22Rv1 (cell line): ENCODE data around the gene S100A3.
"Not testable (repeated sequence)": the region's sequence is repeated elsewhere in the genome, so short reads cannot be mapped to it uniquely, and the experiment has no call there.

Source experiments
- H3K27ac ChIP-seq: fragments of 450-650 bp; 2 replicates; pipeline ENCODE4 v1.5.1; 2017
- CTCF ChIP-seq: fragments of 450-650 bp; IDR thresholded peaks from 2 replicates; pipeline ENCODE4 v1.5.1; 2017; ENCODE audit warnings: mild to moderate bottlenecking
- ZFX ChIP-seq: fragments of 450-650 bp; IDR thresholded peaks from 2 replicates; pipeline ENCODE4 v1.6.1; 2017; ENCODE audit warnings: antibody characterized with exemption, borderline replicate concordance

S100A3 gene

GRCh38 chr1:153586347-153586746 lies 37.3 kb upstream of the S100A3 start:
- no peak for TF ChIP-seq CTCF
- no peak for TF ChIP-seq ZFX
- H3K27ac ChIP-seq, result no peak overlapping the region

GRCh38 chr1:153585006-153585405 lies 35.9 kb upstream of the S100A3 start:
- no peak for TF ChIP-seq ZFX
- no peak overlapping the region for H3K27ac ChIP-seq

GRCh38 chr1:153583976-153584375 lies 34.9 kb upstream of the S100A3 start:
- no peak overlapping the region for H3K27ac ChIP-seq
- TF ChIP-seq CTCF (no peak), ZFX (no peak)

GRCh38 chr1:153583514-153583913 lies 34.5 kb upstream of the S100A3 start:
- H3K27ac ChIP-seq, result not testable (repeated sequence)

- H3K27ac ChIP-seq, result not testable (repeated sequence)
Observed at GRCh38 chr1:153582836-153583235, 33.8 kb upstream of the S100A3 start.

GRCh38 chr1:153578936-153579335 lies 29.9 kb upstream of the S100A3 start:
- TF ChIP-seq CTCF (no peak), ZFX (no peak)
- H3K27ac ChIP-seq, result no peak overlapping the region

- no peak overlapping the region for H3K27ac ChIP-seq
- no peak for TF ChIP-seq ZFX
- no peak for TF ChIP-seq CTCF
Observed at GRCh38 chr1:153578490-153578889, 29.4 kb upstream of the S100A3 start.

GRCh38 chr1:153577624-153578051 lies 28.6 kb upstream of the S100A3 start:
- H3K27ac ChIP-seq, result no peak overlapping the region
- TF ChIP-seq ZFX, result no peak
- TF ChIP-seq CTCF, result no peak

- no peak overlapping the region for H3K27ac ChIP-seq
- TF ChIP-seq ZFX (no peak), CTCF (no peak)
Observed at GRCh38 chr1:153577138-153577537, 28.1 kb upstream of the S100A3 start.

GRCh38 chr1:153575497-153575896 lies 26.4 kb upstream of the S100A3 start:
- not testable (repeated sequence) for H3K27ac ChIP-seq

GRCh38 chr1:153575081-153575491 lies 26.0 kb upstream of the S100A3 start:
- H3K27ac ChIP-seq, result not testable (repeated sequence)
